Measurements from ENCODE around the gene PCDHGB3.

- TF ChIP-seq CTCF (IDR thresholded peaks at IDR 0.05) (no peak), EP300 (IDR thresholded peaks at IDR 0.05) (no peak), POLR2AphosphoS5 (IDR thresholded peaks at IDR 0.05) (no peak), POLR2A (IDR thresholded peaks at IDR 0.05) (no peak)
These were observed 12.6 kb downstream of the PCDHGB3 start, which contains the start of gene PCDHGA7 for GRCh38 chr5:141382469-141383294.

Data from sigmoid colon (tissue), 4 donors.